ENCODE data around the gene ERC2.

Gene ERC2

DNA sequence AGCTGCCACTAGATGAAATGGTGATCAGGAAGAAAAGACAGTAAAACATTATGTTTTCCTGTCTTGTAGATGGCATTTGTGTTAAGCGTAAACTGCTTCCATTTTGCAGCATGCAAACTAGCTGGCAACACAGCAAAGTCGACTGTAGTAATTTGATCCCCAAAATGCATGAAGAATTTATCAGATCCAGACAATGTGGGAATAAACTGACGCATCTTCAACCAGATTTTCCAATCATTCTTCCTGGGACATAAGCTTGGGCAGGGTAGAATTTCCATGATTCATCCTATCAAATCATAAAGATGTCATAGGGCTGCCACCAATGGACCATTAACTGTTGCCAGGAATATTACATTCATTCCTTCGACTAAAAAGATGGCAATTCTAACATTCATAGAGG, 260.3 kb downstream of the ERC2 start:
- TF ChIP-seq CREB1 (IDR thresholded peaks at IDR 0.05; ENCODE audit: low read depth): no peak

DNA sequence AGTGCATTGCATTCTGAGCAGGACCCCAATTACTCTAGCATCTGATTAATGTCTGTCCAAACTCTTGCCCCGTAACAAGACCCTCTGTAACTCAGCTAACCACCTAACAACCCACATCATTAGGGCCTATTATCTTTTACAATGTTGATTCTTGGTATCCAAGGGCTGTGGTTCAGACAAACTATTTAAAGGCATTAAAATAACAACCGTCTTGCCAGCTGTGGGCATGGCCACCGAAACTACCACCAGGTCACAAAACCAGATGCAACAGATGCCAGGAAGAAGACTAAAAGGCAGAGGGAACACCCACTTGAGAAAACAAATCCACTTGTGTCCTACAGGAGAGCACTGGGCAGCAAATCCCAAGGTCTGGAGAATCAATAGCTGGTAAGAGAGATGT, 262.9 kb downstream of the ERC2 start:
- TF ChIP-seq TCF12 (IDR thresholded peaks at IDR 0.05; ENCODE audit: low read depth): no peak
- no peak for TF ChIP-seq CREB1 (IDR thresholded peaks at IDR 0.05; ENCODE audit: low read depth)
- no peak for TF ChIP-seq CEBPB (IDR thresholded peaks at IDR 0.05)
- no peak for TF ChIP-seq RAD21 (IDR thresholded peaks at IDR 0.05; ENCODE audit: low read depth)
- TF ChIP-seq, protein P1, sequence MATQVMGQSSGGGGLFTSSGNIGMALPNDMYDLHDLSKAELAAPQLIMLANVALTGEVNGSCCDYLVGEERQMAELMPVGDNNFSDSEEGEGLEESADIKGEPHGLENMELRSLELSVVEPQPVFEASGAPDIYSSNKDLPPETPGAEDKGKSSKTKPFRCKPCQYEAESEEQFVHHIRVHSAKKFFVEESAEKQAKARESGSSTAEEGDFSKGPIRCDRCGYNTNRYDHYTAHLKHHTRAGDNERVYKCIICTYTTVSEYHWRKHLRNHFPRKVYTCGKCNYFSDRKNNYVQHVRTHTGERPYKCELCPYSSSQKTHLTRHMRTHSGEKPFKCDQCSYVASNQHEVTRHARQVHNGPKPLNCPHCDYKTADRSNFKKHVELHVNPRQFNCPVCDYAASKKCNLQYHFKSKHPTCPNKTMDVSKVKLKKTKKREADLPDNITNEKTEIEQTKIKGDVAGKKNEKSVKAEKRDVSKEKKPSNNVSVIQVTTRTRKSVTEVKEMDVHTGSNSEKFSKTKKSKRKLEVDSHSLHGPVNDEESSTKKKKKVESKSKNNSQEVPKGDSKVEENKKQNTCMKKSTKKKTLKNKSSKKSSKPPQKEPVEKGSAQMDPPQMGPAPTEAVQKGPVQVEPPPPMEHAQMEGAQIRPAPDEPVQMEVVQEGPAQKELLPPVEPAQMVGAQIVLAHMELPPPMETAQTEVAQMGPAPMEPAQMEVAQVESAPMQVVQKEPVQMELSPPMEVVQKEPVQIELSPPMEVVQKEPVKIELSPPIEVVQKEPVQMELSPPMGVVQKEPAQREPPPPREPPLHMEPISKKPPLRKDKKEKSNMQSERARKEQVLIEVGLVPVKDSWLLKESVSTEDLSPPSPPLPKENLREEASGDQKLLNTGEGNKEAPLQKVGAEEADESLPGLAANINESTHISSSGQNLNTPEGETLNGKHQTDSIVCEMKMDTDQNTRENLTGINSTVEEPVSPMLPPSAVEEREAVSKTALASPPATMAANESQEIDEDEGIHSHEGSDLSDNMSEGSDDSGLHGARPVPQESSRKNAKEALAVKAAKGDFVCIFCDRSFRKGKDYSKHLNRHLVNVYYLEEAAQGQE (IDR thresholded peaks at IDR 0.05; ENCODE audit: low read depth): no peak
- no peak for TF ChIP-seq EP300 (IDR thresholded peaks at IDR 0.05; ENCODE audit: borderline replicate concordance)

DNA sequence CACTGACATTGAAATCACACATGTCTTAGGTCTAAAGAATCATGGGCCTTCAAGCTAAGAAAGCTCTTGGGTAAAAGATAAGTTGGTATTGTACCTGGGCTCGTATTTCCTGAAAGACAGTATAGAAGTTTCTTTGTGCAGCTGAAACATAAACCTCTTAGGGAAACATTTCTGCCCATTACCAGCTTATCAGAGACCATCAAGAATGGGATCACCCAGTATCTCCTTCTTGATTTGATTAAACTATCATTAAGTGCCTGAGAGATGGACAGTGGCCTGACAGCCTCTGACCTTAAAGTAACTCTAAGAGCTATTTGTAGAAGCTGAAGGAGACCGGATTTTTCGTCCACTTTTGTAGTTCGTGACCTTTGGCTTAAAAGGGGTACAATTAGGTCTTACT, 265.3 kb downstream of the ERC2 start:
- no peak for TF ChIP-seq CEBPB (IDR thresholded peaks at IDR 0.05)
- TF ChIP-seq NFIC (IDR thresholded peaks at IDR 0.05): no peak
- no peak for TF ChIP-seq TCF12 (IDR thresholded peaks at IDR 0.05; ENCODE audit: low read depth)
- TF ChIP-seq FOXM1 (IDR thresholded peaks at IDR 0.05; ENCODE audit: borderline replicate concordance, low read depth): no peak
- TF ChIP-seq EP300 (IDR thresholded peaks at IDR 0.05; ENCODE audit: borderline replicate concordance): no peak
- TF ChIP-seq, protein P2, sequence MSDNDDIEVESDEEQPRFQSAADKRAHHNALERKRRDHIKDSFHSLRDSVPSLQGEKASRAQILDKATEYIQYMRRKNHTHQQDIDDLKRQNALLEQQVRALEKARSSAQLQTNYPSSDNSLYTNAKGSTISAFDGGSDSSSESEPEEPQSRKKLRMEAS (IDR thresholded peaks at IDR 0.05): no peak
- TF ChIP-seq YY1 (IDR thresholded peaks at IDR 0.05; ENCODE audit: low read depth): no peak
- no peak for TF ChIP-seq EGR1 (IDR thresholded peaks at IDR 0.05)
- no peak for TF ChIP-seq TAF1 (IDR thresholded peaks at IDR 0.05; ENCODE audit: low read depth)
- TF ChIP-seq, protein P1 (IDR thresholded peaks at IDR 0.05; ENCODE audit: low read depth): no peak
- TF ChIP-seq, protein P3, sequence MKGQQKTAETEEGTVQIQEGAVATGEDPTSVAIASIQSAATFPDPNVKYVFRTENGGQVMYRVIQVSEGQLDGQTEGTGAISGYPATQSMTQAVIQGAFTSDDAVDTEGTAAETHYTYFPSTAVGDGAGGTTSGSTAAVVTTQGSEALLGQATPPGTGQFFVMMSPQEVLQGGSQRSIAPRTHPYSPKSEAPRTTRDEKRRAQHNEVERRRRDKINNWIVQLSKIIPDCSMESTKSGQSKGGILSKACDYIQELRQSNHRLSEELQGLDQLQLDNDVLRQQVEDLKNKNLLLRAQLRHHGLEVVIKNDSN (IDR thresholded peaks at IDR 0.05): no peak
- no peak for TF ChIP-seq ZBTB7A (IDR thresholded peaks at IDR 0.05; ENCODE audit: low read depth)
- TF ChIP-seq TEAD4 (IDR thresholded peaks at IDR 0.05): no peak
- TF ChIP-seq CREB1 (IDR thresholded peaks at IDR 0.05; ENCODE audit: low read depth): no peak
- no peak for TF ChIP-seq RAD21 (IDR thresholded peaks at IDR 0.05; ENCODE audit: low read depth)

DNA sequence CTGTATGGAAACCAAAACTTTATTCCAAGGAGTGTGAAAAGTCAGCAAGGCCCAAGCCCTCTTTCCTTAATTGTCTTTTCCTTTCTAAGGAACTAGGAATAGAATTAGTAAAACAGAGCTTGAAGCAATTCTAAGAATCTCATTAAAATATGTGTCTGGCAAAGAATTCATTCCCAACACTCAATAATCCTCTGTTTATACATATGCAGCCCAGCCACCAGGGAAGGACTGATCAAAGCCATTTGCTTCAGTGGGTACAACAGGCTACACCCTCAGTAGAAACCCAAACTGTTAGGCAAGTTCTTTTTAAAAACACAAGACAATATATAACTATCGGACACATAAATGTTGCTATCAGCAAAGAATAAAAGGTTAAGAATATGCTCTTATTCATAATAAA, 266.9 kb downstream of the ERC2 start:
- TF ChIP-seq FOXM1 (IDR thresholded peaks at IDR 0.05; ENCODE audit: borderline replicate concordance, low read depth): no peak
- no peak for TF ChIP-seq EP300 (IDR thresholded peaks at IDR 0.05; ENCODE audit: borderline replicate concordance)
- no peak for TF ChIP-seq RAD21 (IDR thresholded peaks at IDR 0.05; ENCODE audit: low read depth)
- TF ChIP-seq TEAD4 (IDR thresholded peaks at IDR 0.05): no peak
- TF ChIP-seq, protein P2 (IDR thresholded peaks at IDR 0.05): no peak
- TF ChIP-seq NFIC (IDR thresholded peaks at IDR 0.05): no peak
- no peak for TF ChIP-seq CREB1 (IDR thresholded peaks at IDR 0.05; ENCODE audit: low read depth)
- TF ChIP-seq CEBPB (IDR thresholded peaks at IDR 0.05): no peak
- TF ChIP-seq TCF12 (IDR thresholded peaks at IDR 0.05; ENCODE audit: low read depth): no peak
- no peak for TF ChIP-seq EGR1 (IDR thresholded peaks at IDR 0.05)
- TF ChIP-seq TAF1 (IDR thresholded peaks at IDR 0.05; ENCODE audit: low read depth): no peak
- TF ChIP-seq YY1 (IDR thresholded peaks at IDR 0.05; ENCODE audit: low read depth): no peak
- TF ChIP-seq, protein P1 (IDR thresholded peaks at IDR 0.05; ENCODE audit: low read depth): no peak
- TF ChIP-seq, protein P3 (IDR thresholded peaks at IDR 0.05): no peak
- TF ChIP-seq ZBTB7A (IDR thresholded peaks at IDR 0.05; ENCODE audit: low read depth): no peak

DNA sequence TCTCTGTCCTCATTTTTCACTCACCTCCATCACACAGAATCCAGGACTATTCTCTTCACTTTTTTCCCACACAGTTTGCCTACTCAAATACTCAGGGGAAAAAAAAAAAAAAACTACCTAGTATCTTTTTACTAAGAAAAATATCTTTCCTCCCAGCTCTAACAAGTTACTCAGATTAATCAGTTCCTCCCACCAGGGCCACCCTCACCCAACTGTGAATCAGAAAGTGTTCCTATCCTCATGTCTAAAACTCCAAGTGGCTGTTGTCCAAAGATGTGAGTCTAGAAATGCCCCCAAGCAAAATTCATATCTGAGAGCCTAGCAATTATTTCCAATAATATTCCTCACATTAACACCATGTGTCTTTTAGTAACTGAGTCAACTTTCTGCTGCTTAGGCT, 268.0 kb downstream of the ERC2 start:
- TF ChIP-seq TEAD4 (IDR thresholded peaks at IDR 0.05): no peak
- TF ChIP-seq, protein P1 (IDR thresholded peaks at IDR 0.05; ENCODE audit: low read depth): no peak
- TF ChIP-seq EP300 (IDR thresholded peaks at IDR 0.05; ENCODE audit: borderline replicate concordance): no peak
- no peak for TF ChIP-seq YY1 (IDR thresholded peaks at IDR 0.05; ENCODE audit: low read depth)
- no peak for TF ChIP-seq NFIC (IDR thresholded peaks at IDR 0.05)
- no peak for TF ChIP-seq CREB1 (IDR thresholded peaks at IDR 0.05; ENCODE audit: low read depth)
- TF ChIP-seq CEBPB (IDR thresholded peaks at IDR 0.05): no peak
- TF ChIP-seq, protein P2 (IDR thresholded peaks at IDR 0.05): no peak
- no peak for TF ChIP-seq TAF1 (IDR thresholded peaks at IDR 0.05; ENCODE audit: low read depth)
- no peak for TF ChIP-seq RAD21 (IDR thresholded peaks at IDR 0.05; ENCODE audit: low read depth)
- TF ChIP-seq EGR1 (IDR thresholded peaks at IDR 0.05): no peak
- no peak for TF ChIP-seq ZBTB7A (IDR thresholded peaks at IDR 0.05; ENCODE audit: low read depth)
- no peak for TF ChIP-seq FOXM1 (IDR thresholded peaks at IDR 0.05; ENCODE audit: borderline replicate concordance, low read depth)
- TF ChIP-seq TCF12 (IDR thresholded peaks at IDR 0.05; ENCODE audit: low read depth): no peak
- TF ChIP-seq, protein P3 (IDR thresholded peaks at IDR 0.05): no peak

All from Ishikawa (cell line).